Activated naive CD4-positive, alpha-beta T cell treated with anti-CD3 and anti-CD28 coated beads, Interleukin-2, amount 50 U/mL, for 72 hours (primary cell): ENCODE measurements around the gene LSM14A. TPM values are rescaled to one million over a fixed set of nuclear protein-coding genes. Genes with fewer than 3 reads are reported as not detected.
A peak's percentile ranks its signal among the peaks of the same experiment; 100 is the strongest.
"Not testable (repeated sequence)": the region's sequence is repeated elsewhere in the genome, so short reads cannot be mapped to it uniquely, and the experiment has no call there.

Experiments
- ATAC-seq, 2 donors: fragments of 150-1000 bp; cut with Tn5 transposase; 2 replicates each; pipeline ENCODE4 v1.10.0; 2021; ENCODE audit warnings: mild to moderate bottlenecking in 2 of 2, moderate library complexity in 2 of 2
- DNase-seq, 2 donors: peaks; one replicate each; pipeline ENCODE4 v3.0.0; 2021 to 2022; ENCODE audit warnings: low spot score in 2 of 2
- H3K27ac Mint-ChIP-seq, 2 donors: one replicate each; pipeline ENCODE4 v1.8.0; 2022; ENCODE audit warnings: mild to moderate bottlenecking in 2 of 2, mixed read lengths in 2 of 2
- H3K36me3 Mint-ChIP-seq, 2 donors: one replicate each; pipeline ENCODE4 v1.8.0; 2022; ENCODE audit warnings: mixed read lengths in 2 of 2
- H3K9me3 Mint-ChIP-seq, 2 donors: one replicate each; pipeline ENCODE4 v1.8.0; 2022; ENCODE audit warnings: mixed read lengths in 2 of 2
- total RNA-seq, 2 donors: library from RNA; stranded (reverse); gene quantifications; one replicate each; pipeline ENCODE4 v1.2.3, GENCODE V29; 2022

The LSM14A gene
- total RNA-seq, 2 donors from 2014 or later: 77.3 to 101 TPM

GRCh38 chr19:34149873-34150272 is 22.4 kb upstream of the LSM14A start:
- ATAC-seq (no peak), DNase-seq (no peak)
- Mint-ChIP-seq H3K9me3 (no peaks in the 10 kb centered on the region), H3K27ac (no peak overlapping the region), H3K36me3 (no peaks in the 10 kb centered on the region)

- ATAC-seq: no peak
- H3K27ac Mint-ChIP-seq: no peak overlapping the region
- DNase-seq: no peak
- H3K9me3 Mint-ChIP-seq: no peaks in the 10 kb centered on the region
- no peaks in the 10 kb centered on the region for H3K36me3 Mint-ChIP-seq
Measured at GRCh38 chr19:34150558-34150957, 21.7 kb upstream of the LSM14A start.

- ATAC-seq: no peak
- Mint-ChIP-seq H3K36me3 (no peaks in the 10 kb centered on the region), H3K9me3 (no peaks in the 10 kb centered on the region), H3K27ac (no peak overlapping the region)
- DNase-seq: no peak
Measured at GRCh38 chr19:34151439-34151838, 20.9 kb upstream of the LSM14A start.

- H3K27ac Mint-ChIP-seq: no peak overlapping the region
Measured at GRCh38 chr19:34154401-34154800, 17.9 kb upstream of the LSM14A start.

GRCh38 chr19:34155686-34156085 is 16.6 kb upstream of the LSM14A start:
- DNase-seq: no peak
- ATAC-seq: no peak
- Mint-ChIP-seq H3K27ac (no peak overlapping the region), H3K9me3 (no peaks in the 10 kb centered on the region), H3K36me3 (no peaks in the 10 kb centered on the region)

More at GRCh38 chr19:34154401-34154800, 17.9 kb upstream of the LSM14A start:
- no peak for ATAC-seq
- Mint-ChIP-seq H3K9me3 (no peaks in the 10 kb centered on the region), H3K36me3 (no peaks in the 10 kb centered on the region)
- DNase-seq: no peak

GRCh38 chr19:34158966-34159365 is 13.3 kb upstream of the LSM14A start:
- H3K9me3 Mint-ChIP-seq, H3K36me3 Mint-ChIP-seq, H3K27ac Mint-ChIP-seq, DNase-seq, ATAC-seq: not testable (repeated sequence)

GRCh38 chr19:34159541-34159940 is 12.8 kb upstream of the LSM14A start:
- H3K27ac Mint-ChIP-seq: peak overlapping the region in 1 of 2 donors; percentile 3
- not testable (repeated sequence) for ATAC-seq, H3K36me3 Mint-ChIP-seq, H3K9me3 Mint-ChIP-seq, DNase-seq

- DNase-seq, ATAC-seq, H3K9me3 Mint-ChIP-seq, H3K27ac Mint-ChIP-seq, H3K36me3 Mint-ChIP-seq: not testable (repeated sequence)
Measured at GRCh38 chr19:34161902-34162301, 10.4 kb upstream of the LSM14A start.

- no peaks in the 10 kb centered on the region for H3K36me3 Mint-ChIP-seq
- H3K27ac Mint-ChIP-seq: no peak overlapping the region
Measured at GRCh38 chr19:34165295-34165738, 7.0 kb upstream of the LSM14A start.

GRCh38 chr19:34169475-34170199 is 2.7 kb upstream of the LSM14A start:
- not testable (repeated sequence) for H3K9me3 Mint-ChIP-seq, H3K27ac Mint-ChIP-seq, DNase-seq, ATAC-seq
- peaks cover 10 to 14% of the 10 kb centered on the region in 2 donors for H3K36me3 Mint-ChIP-seq

More at GRCh38 chr19:34165295-34165738, 7.0 kb upstream of the LSM14A start:
- no peaks in the 10 kb centered on the region for H3K9me3 Mint-ChIP-seq
- no peak for ATAC-seq
- DNase-seq: no peak

- peak in 1 of 2 donors; percentile 58 for DNase-seq
- H3K36me3 Mint-ChIP-seq: peaks cover 10 to 14% of the 10 kb centered on the region in 2 donors
- peak overlapping the region; percentile 96 to 99 for H3K27ac Mint-ChIP-seq
- peak; percentile 87 to 89 for ATAC-seq
- H3K9me3 Mint-ChIP-seq: no peaks in the 10 kb centered on the region
Measured at GRCh38 chr19:34171539-34171876, 796 bp upstream of the LSM14A start.

- no peaks in the 10 kb centered on the region for H3K9me3 Mint-ChIP-seq
Measured at GRCh38 chr19:34172661-34173192, 423 bp downstream of the LSM14A start.

GRCh38 chr19:34173193-34173956 is 1.1 kb downstream of the LSM14A start:
- DNase-seq: no peak
- peaks cover 10 to 14% of the 10 kb centered on the region in 2 donors for H3K36me3 Mint-ChIP-seq

More at GRCh38 chr19:34172661-34173192, 423 bp downstream of the LSM14A start:
- DNase-seq (peak in 1 of 2 donors; percentile 46), ATAC-seq (peak in 1 of 2 donors; percentile 27)
- Mint-ChIP-seq H3K36me3 (peaks cover 10 to 14% of the 10 kb centered on the region in 2 donors), H3K27ac (peak overlapping the region; percentile 98 to 99)

GRCh38 chr19:34175173-34175572 is 2.9 kb downstream of the LSM14A start:
- Mint-ChIP-seq H3K36me3 (peaks cover 14 to 16% of the 10 kb centered on the region in 2 donors), H3K27ac (peak overlapping the region in 1 of 2 donors; percentile 30)
- DNase-seq, ATAC-seq, H3K9me3 Mint-ChIP-seq: not testable (repeated sequence)

More at GRCh38 chr19:34173193-34173956, 1.1 kb downstream of the LSM14A start:
- no peak for ATAC-seq
- peak overlapping the region; percentile 98 to 99 for H3K27ac Mint-ChIP-seq
- no peaks in the 10 kb centered on the region for H3K9me3 Mint-ChIP-seq

GRCh38 chr19:34176581-34176980 is 4.3 kb downstream of the LSM14A start:
- Mint-ChIP-seq H3K9me3 (no peaks in the 10 kb centered on the region), H3K27ac (peak overlapping the region in 1 of 2 donors; percentile 19), H3K36me3 (peaks cover 14 to 28% of the 10 kb centered on the region in 2 donors)
- no peak for DNase-seq
- ATAC-seq: no peak

- DNase-seq (no peak), ATAC-seq (peak; percentile 49 to 81)
- H3K36me3 Mint-ChIP-seq: peaks cover 9 to 32% of the 10 kb centered on the region in 2 donors
- H3K9me3 Mint-ChIP-seq: no peaks in the 10 kb centered on the region
- no peak overlapping the region for H3K27ac Mint-ChIP-seq
Measured at GRCh38 chr19:34178274-34178610, 5.9 kb downstream of the LSM14A start.

GRCh38 chr19:34179066-34179465 is 6.8 kb downstream of the LSM14A start:
- Mint-ChIP-seq H3K27ac (peak overlapping the region in 1 of 2 donors; percentile 90), H3K9me3 (no peaks in the 10 kb centered on the region), H3K36me3 (peaks cover 1 to 27% of the 10 kb centered on the region in 2 donors)
- DNase-seq (no peak), ATAC-seq (no peak)
